Measurements from ENCODE around the gene BEND6. TPM values are rescaled to one million over a fixed set of nuclear protein-coding genes. Genes with fewer than 3 reads are reported as not detected.

Gene BEND6
- total RNA-seq, result 0.33 TPM in 1 of 2 replicates, not detected in the other

GRCh38 chr6:56954403-56955170, at the start of gene BEND6:
Gene BEND6, plus strand, starts transcription at chr6:56955107. Its CDS starts 26,704 bp downstream, at chr6:56981811.

GRCh38 chr6:57046332-57047256, 91.7 kb downstream of the BEND6 start, which contains the start of gene KIAA1586:
Gene KIAA1586, plus strand, starts transcription at chr6:57046693. Its CDS starts 63 bp downstream, at chr6:57046756.

Other genes with a start within 250 kb of the BEND6 start
- 4.9 and 6.2 TPM in 2 replicates for gene KIAA1586, start 91.6 kb downstream of the BEND6 start, total RNA-seq
- gene ZNF451, start 135.1 kb downstream of the BEND6 start, total RNA-seq, result 18.6 TPM in 2 replicates
- gene BAG2, start 217.2 kb downstream of the BEND6 start, total RNA-seq, result 5.7 and 5.8 TPM in 2 replicates

Measured in mammary microvascular endothelial cell (primary cell).